Neural crest cell (in vitro differentiated cells): ENCODE measurements around the gene OTULIN. TPM values are rescaled to one million over a fixed set of nuclear protein-coding genes. Genes with fewer than 3 reads are reported as not detected.
A peak's percentile ranks its signal among the peaks of the same experiment; 100 is the strongest.

Experiments used
- DNase-seq: peaks from one replicate; pipeline ENCODE4 v3.0.0; 2021; ENCODE audit warnings: low read depth, mixed read lengths, low spot score
- H3K27ac Mint-ChIP-seq: one replicate; pipeline ENCODE4 v1.8.0; 2021; ENCODE audit warnings: mild to moderate bottlenecking, mixed read lengths; ENCODE audit not compliant: unreplicated experiment
- H3K27me3 Mint-ChIP-seq: 2 replicates; pipeline ENCODE4 v1.8.0; 2021; ENCODE audit warnings: low read depth, mild to moderate bottlenecking, mixed read lengths
- H3K36me3 Mint-ChIP-seq: 2 replicates; pipeline ENCODE4 v1.8.0; 2021; ENCODE audit warnings: low read depth, mild to moderate bottlenecking, mixed read lengths
- H3K4me1 Mint-ChIP-seq: 2 replicates; pipeline ENCODE4 v1.8.0; 2021; ENCODE audit warnings: mixed read lengths
- H3K4me3 Mint-ChIP-seq: one replicate; pipeline ENCODE4 v1.8.0; 2021; ENCODE audit warnings: mild to moderate bottlenecking, mixed read lengths
- H3K9me3 Mint-ChIP-seq: 2 replicates; pipeline ENCODE4 v1.8.0; 2021; ENCODE audit warnings: mixed read lengths
- CTCF ChIP-seq: fragments of 200-600 bp; sonication (generic); conservative IDR thresholded peaks from 2 replicates; pipeline ENCODE4 v1.5.0; 2021; ENCODE audit warnings: antibody characterized with exemption, mild to moderate bottlenecking
- total RNA-seq: library from RNA; stranded (reverse); gene quantifications from 2 replicates; pipeline ENCODE4 v1.2.1, GENCODE V29; 2021

Gene OTULIN
- total RNA-seq, 1 donor from 2014 or later, result 33.7 TPM

- H3K27me3 Mint-ChIP-seq, result no peaks in the 10 kb centered on the region
- no peak for DNase-seq
- no peak for TF ChIP-seq CTCF
- no peak overlapping the region for H3K4me3 Mint-ChIP-seq
- peaks cover 5% of the 10 kb centered on the region for H3K36me3 Mint-ChIP-seq
- peaks cover 14% of the 10 kb centered on the region for H3K4me1 Mint-ChIP-seq
- H3K27ac Mint-ChIP-seq, result no peak overlapping the region
- no peaks in the 10 kb centered on the region for H3K9me3 Mint-ChIP-seq
These were observed 14.3 kb downstream of the OTULIN start for GRCh38 chr5:14678773-14679334.

- Mint-ChIP-seq H3K36me3 (peaks cover 2% of the 10 kb centered on the region), H3K27ac (no peak overlapping the region), H3K27me3 (no peaks in the 10 kb centered on the region), H3K9me3 (no peaks in the 10 kb centered on the region), H3K4me3 (no peak overlapping the region), H3K4me1 (peaks cover 9% of the 10 kb centered on the region)
- no peak for TF ChIP-seq CTCF
- DNase-seq, result no peak
These were observed 15.1 kb downstream of the OTULIN start for GRCh38 chr5:14679595-14679994.

GRCh38 chr5:14681236-14681752 lies 16.8 kb downstream of the OTULIN start:
- no peak overlapping the region for H3K4me3 Mint-ChIP-seq
- H3K4me1 Mint-ChIP-seq, result peaks cover 9% of the 10 kb centered on the region
- peaks cover 2% of the 10 kb centered on the region for H3K36me3 Mint-ChIP-seq
- no peak for TF ChIP-seq CTCF
- no peak overlapping the region for H3K27ac Mint-ChIP-seq
- H3K9me3 Mint-ChIP-seq, result no peaks in the 10 kb centered on the region
- no peak for DNase-seq
- no peaks in the 10 kb centered on the region for H3K27me3 Mint-ChIP-seq

GRCh38 chr5:14683906-14684455 lies 19.5 kb downstream of the OTULIN start:
- peaks cover 9% of the 10 kb centered on the region for H3K4me1 Mint-ChIP-seq
- peak overlapping the region; percentile 19 for H3K27ac Mint-ChIP-seq
- peaks cover 8% of the 10 kb centered on the region for H3K36me3 Mint-ChIP-seq
- no peak overlapping the region for H3K4me3 Mint-ChIP-seq
- no peak for TF ChIP-seq CTCF
- H3K27me3 Mint-ChIP-seq, result no peaks in the 10 kb centered on the region
- H3K9me3 Mint-ChIP-seq, result no peaks in the 10 kb centered on the region
- no peak for DNase-seq

- DNase-seq, result no peak
- H3K27ac Mint-ChIP-seq, result no peak overlapping the region
- no peaks in the 10 kb centered on the region for H3K27me3 Mint-ChIP-seq
- peaks cover 9% of the 10 kb centered on the region for H3K4me1 Mint-ChIP-seq
- peaks cover 12% of the 10 kb centered on the region for H3K36me3 Mint-ChIP-seq
- no peak overlapping the region for H3K4me3 Mint-ChIP-seq
- no peaks in the 10 kb centered on the region for H3K9me3 Mint-ChIP-seq
- TF ChIP-seq CTCF, result no peak
These were observed 20.2 kb downstream of the OTULIN start for GRCh38 chr5:14684757-14685156.
